DND-41 (cell line): ENCODE measurements around the gene PACSIN1.

ENCODE experiments used
- ATAC-seq: fragments of 200-7000 bp; cut with Tn5 transposase; 3 replicates; pipeline ENCODE4 v1.9.1; 2021; ENCODE audit warnings: low read depth; ENCODE audit not compliant: insufficient read depth
- DNase-seq: peaks from one replicate; pipeline ENCODE4 v3.0.0-alpha.2; 2020
- H2AFZ ChIP-seq: 2 replicates; pipeline ENCODE4 v1.6.0; 2012; ENCODE audit warnings: low read depth, low read length
- H3K27ac ChIP-seq: 2 replicates; pipeline ENCODE4 v1.5.1; 2012; ENCODE audit warnings: low read length, inconsistent platforms
- H3K27me3 ChIP-seq: fragments of 200-600 bp; sonication (generic); 2 replicates; pipeline ENCODE4 v1.6.0; 2012; ENCODE audit warnings: low read length, mild to moderate bottlenecking, inconsistent platforms; ENCODE audit not compliant: insufficient read depth, poor library complexity
- H3K36me3 ChIP-seq: 2 replicates; pipeline ENCODE4 v1.5.1; 2012; ENCODE audit warnings: low read length, inconsistent platforms; ENCODE audit not compliant: insufficient read depth
- H3K4me1 ChIP-seq: 2 replicates; pipeline ENCODE4 v1.5.1; 2012; ENCODE audit warnings: mild to moderate bottlenecking, low read length; ENCODE audit not compliant: insufficient read depth
- H3K4me2 ChIP-seq: 2 replicates; pipeline ENCODE4 v1.6.0; 2012; ENCODE audit warnings: mild to moderate bottlenecking, moderate library complexity, low read length, inconsistent platforms; ENCODE audit not compliant: insufficient read depth
- H3K4me3 ChIP-seq, 2 experiments: fragments of 200-600 bp in 1 of 2; shearing (Covaris generic) in 1 of 2; 2 replicates each; pipeline ENCODE4 v1.5.1; 2012 to 2016; ENCODE audit warnings: inconsistent platforms in 2 of 2, low read length in 2 of 2, mild to moderate bottlenecking in 2 of 2, low read depth in 1 of 2, moderate library complexity in 1 of 2
- H3K79me2 ChIP-seq: 2 replicates; pipeline ENCODE4 v1.6.0; 2012; ENCODE audit warnings: low read length, inconsistent platforms; ENCODE audit not compliant: insufficient read depth
- H3K9ac ChIP-seq: 2 replicates; pipeline ENCODE4 v1.6.0; 2012; ENCODE audit warnings: low read depth, mild to moderate bottlenecking, inconsistent platforms, low read length, moderate library complexity
- H3K9me3 ChIP-seq: 2 replicates; pipeline ENCODE4 v1.5.1; 2012; ENCODE audit warnings: low read length, moderate library complexity, mild to moderate bottlenecking, inconsistent platforms; ENCODE audit not compliant: insufficient read depth, severe bottlenecking
- H4K20me1 ChIP-seq: 2 replicates; pipeline ENCODE4 v1.6.0; 2012; ENCODE audit warnings: low read length; ENCODE audit not compliant: insufficient read depth
- EZH2 ChIP-seq: IDR thresholded peaks from 3 replicates; pipeline ENCODE4 v1.6.1; 2012; ENCODE audit warnings: borderline replicate concordance, low read depth, mild to moderate bottlenecking, moderate library complexity, low read length, inconsistent platforms; ENCODE audit not compliant: severe bottlenecking
- TF ChIP-seq, protein P1 (sequence below): IDR thresholded peaks from 2 replicates; pipeline ENCODE4 v1.5.1; 2012; ENCODE audit warnings: borderline replicate concordance, low read length, moderate library complexity, mild to moderate bottlenecking; ENCODE audit not compliant: poor library complexity, severe bottlenecking; ENCODE audit errors: extremely low read depth

PACSIN1 gene

GRCh38 chr6:34576286-34576955 lies 110.5 kb downstream of the PACSIN1 start:
- Histone ChIP-seq H3K4me1 (no peaks in the 10 kb centered on the region), H3K9me3 (no peaks in the 10 kb centered on the region), H3K27ac (no peak overlapping the region), H3K4me3 (no peak overlapping the region), H4K20me1 (peaks cover 10% of the 10 kb centered on the region; the same call in 1 of the 2 replicates), H3K9ac (no peak overlapping the region), H2AFZ (no peak overlapping the region), H3K27me3 (no peaks in the 10 kb centered on the region), H3K4me2 (no peak overlapping the region), H3K36me3 (peaks cover 3% of the 10 kb centered on the region; the same call in 1 of the 2 replicates), H3K79me2 (no peaks in the 10 kb centered on the region)
- DNase-seq (no peak), ATAC-seq (no peak)
- TF ChIP-seq EZH2 = no peak
- TF ChIP-seq, protein P1, sequence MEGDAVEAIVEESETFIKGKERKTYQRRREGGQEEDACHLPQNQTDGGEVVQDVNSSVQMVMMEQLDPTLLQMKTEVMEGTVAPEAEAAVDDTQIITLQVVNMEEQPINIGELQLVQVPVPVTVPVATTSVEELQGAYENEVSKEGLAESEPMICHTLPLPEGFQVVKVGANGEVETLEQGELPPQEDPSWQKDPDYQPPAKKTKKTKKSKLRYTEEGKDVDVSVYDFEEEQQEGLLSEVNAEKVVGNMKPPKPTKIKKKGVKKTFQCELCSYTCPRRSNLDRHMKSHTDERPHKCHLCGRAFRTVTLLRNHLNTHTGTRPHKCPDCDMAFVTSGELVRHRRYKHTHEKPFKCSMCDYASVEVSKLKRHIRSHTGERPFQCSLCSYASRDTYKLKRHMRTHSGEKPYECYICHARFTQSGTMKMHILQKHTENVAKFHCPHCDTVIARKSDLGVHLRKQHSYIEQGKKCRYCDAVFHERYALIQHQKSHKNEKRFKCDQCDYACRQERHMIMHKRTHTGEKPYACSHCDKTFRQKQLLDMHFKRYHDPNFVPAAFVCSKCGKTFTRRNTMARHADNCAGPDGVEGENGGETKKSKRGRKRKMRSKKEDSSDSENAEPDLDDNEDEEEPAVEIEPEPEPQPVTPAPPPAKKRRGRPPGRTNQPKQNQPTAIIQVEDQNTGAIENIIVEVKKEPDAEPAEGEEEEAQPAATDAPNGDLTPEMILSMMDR = no peak

GRCh38 chr6:34578445-34579262 lies 112.8 kb downstream of the PACSIN1 start:
- no peak overlapping the region for H2AFZ ChIP-seq
- no peaks in the 10 kb centered on the region for H3K79me2 ChIP-seq
- no peak for ATAC-seq
- no peaks in the 10 kb centered on the region for H3K9me3 ChIP-seq
- no peak overlapping the region for H3K9ac ChIP-seq
- no peak overlapping the region for H3K27ac ChIP-seq
- H3K36me3 ChIP-seq = peaks cover 3% of the 10 kb centered on the region; the same call in 1 of the 2 replicates
- no peaks in the 10 kb centered on the region for H3K4me1 ChIP-seq
- DNase-seq = no peak
- H4K20me1 ChIP-seq = peaks cover 15% of the 10 kb centered on the region
- no peaks in the 10 kb centered on the region for H3K27me3 ChIP-seq
- TF ChIP-seq, protein P1 = no peak
- no peak for TF ChIP-seq EZH2
- H3K4me3 ChIP-seq = no peak overlapping the region
- H3K4me2 ChIP-seq = no peak overlapping the region

- ATAC-seq (no peak), DNase-seq (no peak)
- Histone ChIP-seq H3K4me1 (no peaks in the 10 kb centered on the region), H3K4me2 (no peak overlapping the region), H3K9me3 (no peaks in the 10 kb centered on the region), H3K79me2 (no peaks in the 10 kb centered on the region), H2AFZ (no peak overlapping the region), H3K27ac (no peak overlapping the region), H3K4me3 (no peak overlapping the region), H4K20me1 (peaks cover 20% of the 10 kb centered on the region), H3K27me3 (no peaks in the 10 kb centered on the region), H3K9ac (no peak overlapping the region), H3K36me3 (peaks cover 3% of the 10 kb centered on the region; the same call in 1 of the 2 replicates)
- no peak for TF ChIP-seq EZH2
- TF ChIP-seq, protein P1 = no peak
These were observed 115.1 kb downstream of the PACSIN1 start for GRCh38 chr6:34580707-34581560.
